Progenitor cell of endocrine pancreas (in vitro differentiated cells): Measurements from ENCODE around the gene KRTAP2-1. TPM values are rescaled to one million over a fixed set of nuclear protein-coding genes. Genes with fewer than 3 reads are reported as not detected.
"Not testable (repeated sequence)": the region's sequence is repeated elsewhere in the genome, so short reads cannot be mapped to it uniquely, and the experiment has no call there.

Source experiments
- DNase-seq: peaks from one replicate; pipeline ENCODE4 v3.0.0; 2021; ENCODE audit warnings: low spot score; ENCODE audit not compliant: unreplicated experiment
- H3K27ac Mint-ChIP-seq: 2 replicates; pipeline ENCODE4 v1.8.0; 2021; ENCODE audit warnings: mild to moderate bottlenecking, moderate library complexity, mixed read lengths
- H3K27me3 Mint-ChIP-seq: 2 replicates; pipeline ENCODE4 v1.8.0; 2021; ENCODE audit warnings: mixed read lengths
- H3K36me3 Mint-ChIP-seq: 2 replicates; pipeline ENCODE4 v1.8.0; 2022; ENCODE audit warnings: mixed read lengths; ENCODE audit not compliant: insufficient read depth
- H3K4me1 Mint-ChIP-seq: 2 replicates; pipeline ENCODE4 v1.8.0; 2021; ENCODE audit warnings: low read depth, mixed read lengths
- H3K4me3 Mint-ChIP-seq: 2 replicates; pipeline ENCODE4 v1.8.0; 2021; ENCODE audit warnings: low read depth, mild to moderate bottlenecking, moderate library complexity, mixed read lengths
- H3K9me3 Mint-ChIP-seq: 2 replicates; pipeline ENCODE4 v1.8.0; 2021; ENCODE audit warnings: low read depth, mixed read lengths
- CTCF ChIP-seq: fragments of 200-600 bp; sonication (generic); IDR thresholded peaks from one replicate; pipeline ENCODE4 v1.5.0; 2021; ENCODE audit warnings: antibody characterized with exemption, mild to moderate bottlenecking; ENCODE audit not compliant: unreplicated experiment
- total RNA-seq: library from RNA; stranded (reverse); gene quantifications from 2 replicates; pipeline ENCODE4 v1.2.1, GENCODE V29; 2021

KRTAP2-1 gene
- total RNA-seq, 1 donor from 2014 or later = not detected

GRCh38 chr17:41004397-41004796 is 42.7 kb downstream of the KRTAP2-1 start:
- TF ChIP-seq CTCF = no peak
- Mint-ChIP-seq H3K36me3 (no peaks in the 10 kb centered on the region), H3K4me3 (no peak overlapping the region), H3K27ac (no peak overlapping the region), H3K9me3 (no peaks in the 10 kb centered on the region), H3K27me3 (no peaks in the 10 kb centered on the region), H3K4me1 (peaks cover 11% of the 10 kb centered on the region)
- no peak for DNase-seq

GRCh38 chr17:41003926-41004325 is 43.2 kb downstream of the KRTAP2-1 start:
- Mint-ChIP-seq H3K4me1 (peaks cover 6% of the 10 kb centered on the region), H3K9me3 (no peaks in the 10 kb centered on the region), H3K27me3 (no peaks in the 10 kb centered on the region), H3K36me3 (no peaks in the 10 kb centered on the region), H3K27ac (no peak overlapping the region), H3K4me3 (no peak overlapping the region)
- DNase-seq = no peak
- no peak for TF ChIP-seq CTCF

- no peak overlapping the region for H3K27ac Mint-ChIP-seq
Measured at GRCh38 chr17:41002814-41003213, 44.3 kb downstream of the KRTAP2-1 start.

GRCh38 chr17:41001795-41002194 is 45.3 kb downstream of the KRTAP2-1 start:
- no peak overlapping the region for H3K4me3 Mint-ChIP-seq
- DNase-seq = no peak
- H3K4me1 Mint-ChIP-seq = peaks cover 1% of the 10 kb centered on the region
- no peaks in the 10 kb centered on the region for H3K9me3 Mint-ChIP-seq
- H3K27me3 Mint-ChIP-seq = no peaks in the 10 kb centered on the region
- TF ChIP-seq CTCF = no peak
- no peaks in the 10 kb centered on the region for H3K36me3 Mint-ChIP-seq
- H3K27ac Mint-ChIP-seq = no peak overlapping the region

More at GRCh38 chr17:41002814-41003213, 44.3 kb downstream of the KRTAP2-1 start:
- no peaks in the 10 kb centered on the region for H3K36me3 Mint-ChIP-seq
- H3K9me3 Mint-ChIP-seq = no peaks in the 10 kb centered on the region
- DNase-seq = no peak
- no peak overlapping the region for H3K4me3 Mint-ChIP-seq
- H3K27me3 Mint-ChIP-seq = no peaks in the 10 kb centered on the region
- peaks cover 1% of the 10 kb centered on the region for H3K4me1 Mint-ChIP-seq
- TF ChIP-seq CTCF = no peak

- H3K4me3 Mint-ChIP-seq, H3K27ac Mint-ChIP-seq: not testable (repeated sequence)
Measured at GRCh38 chr17:40999563-40999962, 47.6 kb downstream of the KRTAP2-1 start, which contains the start of gene KRTAP3-2. Gene KRTAP3-2, minus strand, starts transcription at chr17:40999906. Its CDS starts 53 bp downstream, at chr17:40999853.

GRCh38 chr17:40997361-40997760 is 49.8 kb downstream of the KRTAP2-1 start:
- Mint-ChIP-seq H3K4me1 (peaks cover 8% of the 10 kb centered on the region), H3K27me3 (no peaks in the 10 kb centered on the region), H3K9me3 (no peaks in the 10 kb centered on the region), H3K27ac (no peak overlapping the region), H3K36me3 (no peaks in the 10 kb centered on the region), H3K4me3 (no peak overlapping the region)
- no peak for TF ChIP-seq CTCF
- DNase-seq = no peak

More at GRCh38 chr17:40999563-40999962, 47.6 kb downstream of the KRTAP2-1 start, which contains the start of gene KRTAP3-2:
- not testable (repeated sequence) for DNase-seq, H3K27me3 Mint-ChIP-seq, H3K9me3 Mint-ChIP-seq, H3K36me3 Mint-ChIP-seq, H3K4me1 Mint-ChIP-seq
